GM18502 (cell line): ENCODE results near the gene UBE2I.
"Not testable (repeated sequence)": the region's sequence is repeated elsewhere in the genome, so short reads cannot be mapped to it uniquely, and the experiment has no call there.

Experiments used
- ATAC-seq: cut with Tn5 transposase; IDR thresholded peaks from one replicate; pipeline ENCODE4 v1.9.1; 2021; ENCODE audit warnings: mild to moderate bottlenecking; ENCODE audit not compliant: unreplicated experiment, poor library complexity

Gene UBE2I

GRCh38 chr16:1325673-1326371 is 16.4 kb downstream of the UBE2I start:
- ATAC-seq: no peak

DNA sequence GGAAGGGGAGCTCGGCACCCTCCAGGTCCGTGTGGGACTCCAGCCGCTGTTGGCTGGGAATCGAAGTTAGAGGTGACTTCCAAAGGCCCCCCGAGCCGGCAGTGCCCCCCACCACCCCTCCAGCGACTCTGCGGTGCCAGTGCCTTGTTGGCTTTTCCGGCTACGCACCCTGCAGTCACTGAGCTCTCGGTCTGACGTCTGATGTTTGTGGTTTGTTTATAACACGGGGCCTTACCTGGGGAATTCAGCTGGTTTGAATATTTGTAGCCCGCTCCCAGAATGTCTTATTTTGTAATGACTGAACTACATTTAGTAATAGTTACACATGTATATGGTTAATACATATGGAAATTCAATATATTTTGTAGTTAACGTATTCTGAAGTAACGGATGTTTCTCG is 17.0 kb downstream of the UBE2I start:
- no peak for ATAC-seq

- no peak for ATAC-seq
Measured at GRCh38 chr16:1326946-1327618, 17.6 kb downstream of the UBE2I start.

- no peak for ATAC-seq
Measured at GRCh38 chr16:1327619-1327947, 18.1 kb downstream of the UBE2I start.

- not testable (repeated sequence) for ATAC-seq
Measured at GRCh38 chr16:1328136-1328535, 18.7 kb downstream of the UBE2I start.

- not testable (repeated sequence) for ATAC-seq
Measured at GRCh38 chr16:1328961-1329360, 19.5 kb downstream of the UBE2I start.

GRCh38 chr16:1330260-1330914 is 21.0 kb downstream of the UBE2I start:
- ATAC-seq: no peak

GRCh38 chr16:1330931-1331711 is 21.7 kb downstream of the UBE2I start:
- no peak for ATAC-seq

- ATAC-seq: no peak
Measured at GRCh38 chr16:1331712-1332617, 22.5 kb downstream of the UBE2I start.

DNA sequence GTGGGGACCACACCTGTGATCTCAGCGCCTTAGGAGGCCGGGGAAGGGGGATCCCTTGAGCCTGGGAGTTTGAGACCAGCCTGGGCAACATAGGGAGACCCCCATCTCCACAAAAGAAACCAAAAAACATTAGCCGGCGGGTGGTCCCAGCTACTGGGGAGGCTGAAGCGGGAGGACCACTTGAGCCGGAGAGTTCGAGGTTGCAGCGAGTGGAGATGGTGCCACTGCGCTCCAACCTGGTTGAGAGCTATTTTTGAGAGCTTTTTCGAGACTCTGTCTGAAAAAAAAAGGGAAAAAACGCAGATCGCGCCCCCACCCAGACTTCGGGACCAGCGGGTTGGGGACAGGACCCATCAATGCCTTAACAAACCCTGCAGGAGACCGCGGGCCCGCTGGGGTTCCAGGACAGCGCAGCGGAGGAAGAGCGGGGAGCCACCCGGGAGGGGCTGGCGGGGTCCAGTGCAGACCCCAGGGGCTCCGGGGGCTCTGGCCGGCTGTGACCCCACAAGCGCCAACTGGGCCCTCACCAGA is 23.2 kb downstream of the UBE2I start:
- no peak for ATAC-seq

DNA sequence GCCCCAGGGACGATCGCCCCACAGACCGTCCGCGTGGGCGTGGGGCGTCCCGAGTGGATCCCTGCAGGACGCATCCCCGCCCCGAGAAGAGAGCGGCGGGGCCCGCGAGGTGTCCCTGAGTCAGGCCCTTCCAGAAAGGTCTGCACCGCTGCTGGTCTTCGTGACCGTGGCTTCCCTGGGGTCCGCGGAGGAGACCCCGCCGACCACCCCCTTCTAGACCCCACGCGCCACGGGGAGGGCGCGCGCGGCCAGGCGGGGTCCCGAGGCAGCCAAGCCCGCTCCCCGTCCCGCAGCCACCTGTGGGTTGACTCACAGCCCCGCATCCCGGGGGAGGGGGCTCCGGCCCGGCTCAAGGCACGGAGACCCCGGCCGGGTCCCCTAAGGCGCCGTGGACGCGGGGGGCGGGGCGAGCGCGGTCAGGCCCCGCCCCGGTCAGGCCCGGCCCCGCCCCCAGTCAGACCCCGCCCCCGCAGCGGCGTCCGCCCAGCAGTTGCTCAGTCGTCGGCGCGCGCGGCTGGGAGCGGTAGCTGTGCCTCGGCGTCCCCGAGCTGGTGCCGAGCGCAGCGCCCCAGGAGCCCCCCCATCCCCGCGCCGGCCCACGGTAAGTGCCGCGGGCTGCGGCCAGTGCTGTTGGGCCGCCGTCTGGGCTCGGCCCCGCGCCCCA is 23.8 kb downstream of the UBE2I start, which contains the start of gene BAIAP3:
Gene BAIAP3 (plus strand): TSS at position 497 of the 664 bp plus-strand sequence. CDS start 4,905 bp downstream, outside the sequence.
- no peak for ATAC-seq

GRCh38 chr16:1333854-1334700 is 24.6 kb downstream of the UBE2I start:
- ATAC-seq: no peak

- no peak for ATAC-seq
Measured at GRCh38 chr16:1334739-1335138, 25.3 kb downstream of the UBE2I start.

DNA sequence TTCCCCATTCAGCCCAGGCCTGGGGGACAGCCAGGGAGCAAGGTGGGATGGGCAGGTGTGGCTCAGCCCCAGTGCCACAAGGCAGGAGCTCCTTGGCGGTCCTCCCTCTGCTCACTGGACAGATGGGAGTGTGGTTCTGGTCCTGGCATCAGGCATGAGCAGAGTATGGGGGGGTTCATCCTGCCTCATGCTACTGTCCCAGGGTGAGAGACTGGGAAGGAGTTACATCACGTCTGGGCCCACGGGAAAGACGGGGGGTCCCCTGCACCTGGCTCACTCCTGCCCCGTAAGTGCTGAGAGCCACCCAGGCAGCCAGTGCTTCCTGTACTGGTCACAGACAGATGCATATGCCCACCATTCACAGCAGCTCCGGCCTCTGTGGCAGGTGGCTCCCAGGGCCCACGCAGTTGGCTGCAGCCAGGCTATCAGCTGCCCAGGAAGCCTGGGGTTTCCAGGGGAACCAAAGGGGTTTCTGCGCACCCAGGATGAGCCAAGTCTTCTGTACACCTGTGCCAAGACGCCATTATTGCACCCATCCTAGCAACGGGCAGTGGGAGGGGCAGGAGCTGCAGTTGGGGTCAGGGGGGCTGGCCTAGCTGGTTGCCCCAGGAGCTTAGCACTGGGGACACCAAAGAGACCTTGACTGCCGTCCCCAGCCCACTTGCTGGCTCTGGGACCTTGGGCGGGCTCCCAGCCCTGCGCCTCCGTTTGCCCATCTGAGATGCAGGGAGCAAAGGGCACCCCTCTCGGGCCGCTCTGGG is 26.0 kb downstream of the UBE2I start:
- ATAC-seq: no peak

DNA sequence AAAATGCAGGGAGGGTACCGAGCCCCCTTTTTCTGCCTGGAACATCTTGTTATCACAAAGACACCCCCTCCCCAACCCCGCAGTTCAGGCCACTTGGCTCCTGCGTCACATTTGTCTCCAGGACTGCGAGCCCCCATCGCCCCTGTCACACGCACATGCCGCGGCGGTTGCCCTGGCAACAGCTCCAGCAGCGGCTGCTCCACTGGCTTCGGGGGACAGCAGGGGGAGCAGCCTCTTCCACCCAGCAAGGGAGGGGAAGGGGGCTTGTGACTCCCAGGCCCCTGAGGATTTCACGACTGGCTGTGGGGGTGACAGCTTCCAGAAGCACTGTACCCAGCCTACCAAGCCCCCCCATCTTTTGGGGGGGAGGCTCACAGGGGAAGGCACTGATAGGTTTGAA is 26.6 kb downstream of the UBE2I start:
- no peak for ATAC-seq

DNA sequence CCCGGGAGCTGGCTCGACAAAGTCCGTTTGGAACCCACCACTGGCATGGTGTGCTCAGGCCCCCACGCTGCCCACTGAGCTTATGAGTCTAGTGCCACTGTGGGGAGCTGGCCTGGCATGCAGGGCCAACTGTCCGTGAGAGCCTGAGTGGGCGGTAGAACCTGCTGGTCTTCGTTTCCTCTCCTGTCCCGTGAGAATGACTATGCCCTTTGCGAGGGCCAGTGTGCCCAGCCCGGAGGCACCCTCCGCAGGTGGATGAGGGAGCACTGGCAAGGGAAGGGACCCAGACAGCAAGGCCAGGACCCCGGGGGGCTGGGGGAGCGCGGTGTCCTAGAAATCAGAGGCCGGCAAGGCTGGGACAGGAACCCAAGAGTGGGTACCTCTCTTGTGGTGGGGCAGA is 27.2 kb downstream of the UBE2I start:
- no peak for ATAC-seq

DNA sequence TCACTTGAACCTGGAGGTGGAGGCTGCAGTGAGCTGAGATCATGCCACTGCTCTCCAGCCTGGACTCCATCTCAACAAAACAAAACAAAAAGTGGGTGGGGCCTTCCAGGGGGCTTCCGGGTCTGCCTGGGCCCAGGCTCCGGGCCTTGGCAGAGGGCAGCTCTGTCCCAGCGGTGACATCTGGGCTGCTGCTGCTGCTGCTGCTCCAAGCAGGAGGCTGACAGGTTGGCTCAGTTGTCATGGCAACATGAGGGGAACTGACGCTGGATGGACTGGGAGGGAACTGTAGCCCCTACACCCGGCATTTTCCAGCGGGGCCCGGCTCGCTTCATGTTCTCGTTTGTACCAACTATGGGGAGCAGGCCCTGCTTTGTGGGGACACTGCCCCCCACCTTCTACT is 28.1 kb downstream of the UBE2I start:
- ATAC-seq: no peak
